ENCODE results near the gene HSD11B1L.

DNA sequence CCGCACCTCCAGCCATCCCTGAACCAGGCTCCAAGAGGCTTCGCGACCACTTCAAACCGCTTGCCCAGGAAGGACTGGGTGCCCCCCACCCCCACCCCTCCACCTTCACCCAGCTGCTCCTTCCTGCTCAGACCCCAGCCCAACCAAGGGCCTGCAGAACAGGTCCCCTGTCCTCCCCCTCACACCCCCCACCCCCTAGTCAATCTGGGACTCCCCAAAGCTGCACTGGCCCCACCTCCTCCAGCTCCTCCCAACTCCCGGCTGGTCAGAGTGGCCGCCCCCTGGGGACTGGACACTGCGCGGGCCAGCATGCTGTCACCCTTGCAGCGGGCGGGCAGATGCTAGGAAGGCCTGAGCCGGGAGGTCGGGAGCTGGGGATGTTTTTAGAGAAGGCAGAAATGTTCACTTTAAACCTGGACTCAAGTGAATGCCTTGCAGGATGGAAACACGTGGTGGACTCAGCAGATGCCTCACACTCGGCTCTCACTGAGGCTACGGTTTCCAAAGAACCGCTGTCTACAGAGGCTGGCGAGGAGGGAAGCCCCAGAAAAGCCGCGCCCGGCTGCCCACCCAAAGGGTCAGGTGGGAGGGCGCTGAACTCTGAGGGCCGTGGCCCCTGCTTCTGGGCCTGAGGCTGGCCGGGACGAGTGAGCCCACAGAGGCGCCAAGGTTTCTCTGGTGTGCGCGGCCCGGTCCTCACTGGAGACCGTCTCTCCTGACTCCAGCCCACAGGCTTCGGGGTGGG lies 17.2 kb downstream of the HSD11B1L start:
- TF ChIP-seq, protein P1, sequence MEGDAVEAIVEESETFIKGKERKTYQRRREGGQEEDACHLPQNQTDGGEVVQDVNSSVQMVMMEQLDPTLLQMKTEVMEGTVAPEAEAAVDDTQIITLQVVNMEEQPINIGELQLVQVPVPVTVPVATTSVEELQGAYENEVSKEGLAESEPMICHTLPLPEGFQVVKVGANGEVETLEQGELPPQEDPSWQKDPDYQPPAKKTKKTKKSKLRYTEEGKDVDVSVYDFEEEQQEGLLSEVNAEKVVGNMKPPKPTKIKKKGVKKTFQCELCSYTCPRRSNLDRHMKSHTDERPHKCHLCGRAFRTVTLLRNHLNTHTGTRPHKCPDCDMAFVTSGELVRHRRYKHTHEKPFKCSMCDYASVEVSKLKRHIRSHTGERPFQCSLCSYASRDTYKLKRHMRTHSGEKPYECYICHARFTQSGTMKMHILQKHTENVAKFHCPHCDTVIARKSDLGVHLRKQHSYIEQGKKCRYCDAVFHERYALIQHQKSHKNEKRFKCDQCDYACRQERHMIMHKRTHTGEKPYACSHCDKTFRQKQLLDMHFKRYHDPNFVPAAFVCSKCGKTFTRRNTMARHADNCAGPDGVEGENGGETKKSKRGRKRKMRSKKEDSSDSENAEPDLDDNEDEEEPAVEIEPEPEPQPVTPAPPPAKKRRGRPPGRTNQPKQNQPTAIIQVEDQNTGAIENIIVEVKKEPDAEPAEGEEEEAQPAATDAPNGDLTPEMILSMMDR (IDR thresholded peaks at IDR 0.05) = no peak
- no peak for TF ChIP-seq POLR2A (IDR thresholded peaks at IDR 0.05)
